Naive thymus-derived CD4-positive, alpha-beta T cell (primary cell): Measurements from ENCODE around the gene ZNF213. TPM values are rescaled to one million over a fixed set of nuclear protein-coding genes. Genes with fewer than 3 reads are reported as not detected.

Experiments used
- ATAC-seq: fragments of 150-1000 bp; cut with Tn5 transposase; 2 replicates; pipeline ENCODE4 v1.10.0; 2021; ENCODE audit warnings: mild to moderate bottlenecking, moderate library complexity
- CTCF ChIA-PET: fragments of 350-600 bp; sonication (Branson Sonifier 250); formaldehyde crosslinking; loops from one replicate; lab custom pipeline; 2021; ENCODE audit warnings: antibody characterized with exemption; lab: Charles Lee
- POLR2A ChIA-PET: fragments of 350-600 bp; sonication (Branson Sonifier 250); formaldehyde crosslinking; loops from one replicate; lab custom pipeline; 2021; ENCODE audit warnings: antibody characterized with exemption, inconsistent platforms; lab: Charles Lee
- DNase-seq, 9 donors: peaks; one replicate each; pipeline versions ENCODE4 v3.0.0 to v3.0.0-alpha.2; 2020 to 2022; ENCODE audit warnings: mixed read lengths in 1 of 9
- H3K27ac ChIP-seq: one replicate; pipeline ENCODE4 v1.7.0; 2013; ENCODE audit warnings: mild to moderate bottlenecking, low read depth, low read length, moderate library complexity
- H3K27me3 ChIP-seq, 2 donors: one replicate each; pipeline ENCODE4 v1.7.0; 2013; ENCODE audit warnings: low read length in 2 of 2, mild to moderate bottlenecking in 2 of 2, moderate library complexity in 2 of 2; ENCODE audit not compliant: control insufficient read depth in 2 of 2, insufficient read depth in 2 of 2
- H3K36me3 ChIP-seq, 3 experiments: 1 replicate in 2 of 3; 2 replicates in 1 of 3; pipeline ENCODE4 v1.7.0; 2013; ENCODE audit warnings: low read length in 3 of 3, mild to moderate bottlenecking in 3 of 3, moderate library complexity in 1 of 3; ENCODE audit not compliant: insufficient read depth in 3 of 3, control insufficient read depth in 2 of 3
- H3K4me1 ChIP-seq, 2 donors: one replicate each; pipeline ENCODE4 v1.7.0; 2013; ENCODE audit warnings: low read length in 2 of 2, mild to moderate bottlenecking in 2 of 2, moderate library complexity in 1 of 2; ENCODE audit not compliant: control insufficient read depth in 2 of 2, insufficient read depth in 2 of 2
- H3K4me3 ChIP-seq: 2 replicates; pipeline ENCODE4 v1.7.0; 2013; ENCODE audit warnings: mild to moderate bottlenecking, low read length
- H3K9me3 ChIP-seq, 3 experiments: 1 replicate in 2 of 3; 2 replicates in 1 of 3; pipeline ENCODE4 v1.7.0; 2013; ENCODE audit warnings: low read length in 3 of 3; ENCODE audit not compliant: control insufficient read depth in 2 of 3
- H3K27ac Mint-ChIP-seq, 9 donors: one replicate each; pipeline ENCODE4 v1.8.0; 2020 to 2022; ENCODE audit warnings: mixed read lengths in 9 of 9, mild to moderate bottlenecking in 8 of 9, moderate library complexity in 5 of 9, inconsistent platforms in 2 of 9
- H3K27me3 Mint-ChIP-seq, 5 donors: one replicate each; pipeline ENCODE4 v1.8.0; 2021 to 2022; ENCODE audit warnings: mixed read lengths in 5 of 5, mild to moderate bottlenecking in 1 of 5
- H3K36me3 Mint-ChIP-seq, 5 donors: one replicate each; pipeline ENCODE4 v1.8.0; 2020 to 2022; ENCODE audit warnings: mixed read lengths in 5 of 5, mild to moderate bottlenecking in 3 of 5, inconsistent platforms in 1 of 5
- H3K4me1 Mint-ChIP-seq, 7 donors: one replicate each; pipeline ENCODE4 v1.8.0; 2020 to 2022; ENCODE audit warnings: mixed read lengths in 7 of 7, mild to moderate bottlenecking in 3 of 7, inconsistent platforms in 1 of 7
- H3K4me3 Mint-ChIP-seq, 10 donors: one replicate each; pipeline ENCODE4 v1.8.0; 2020 to 2022; ENCODE audit warnings: mild to moderate bottlenecking in 10 of 10, mixed read lengths in 10 of 10, moderate library complexity in 6 of 10, inconsistent platforms in 2 of 10
- H3K9me3 Mint-ChIP-seq, 11 donors: one replicate each; pipeline ENCODE4 v1.8.0; 2020 to 2022; ENCODE audit warnings: mixed read lengths in 11 of 11, mild to moderate bottlenecking in 4 of 11, inconsistent platforms in 1 of 11, moderate library complexity in 1 of 11
- intact Hi-C, 2 donors: fragments of 100-400 bp; cut with micrococcal nuclease; formaldehyde crosslinking; loops; one replicate each; pipeline ENCODE4 v1.15.1; 2023
- polyA plus RNA-seq, 2 donors: library from polyadenylated mRNA; unstranded; fragments of 300-500 nt; fragmentation: Illumina TruSeq; gene quantifications; one replicate each; pipeline ENCODE4 v1.2.3, GENCODE V29; 2021
- total RNA-seq, 6 experiments: library from RNA in 5 of 6; stranded (reverse) in 5 of 6; gene quantifications; 1 replicate in 5 of 6; 2 replicates in 1 of 6; pipeline ENCODE4 v1.2.3 and lab custom pipeline; 2021 to 2026

Gene ZNF213
- total and polyA plus RNA-seq, 7 experiments from 2014 or later = 1.7 to 14.0 (median 6.5) TPM

DNA sequence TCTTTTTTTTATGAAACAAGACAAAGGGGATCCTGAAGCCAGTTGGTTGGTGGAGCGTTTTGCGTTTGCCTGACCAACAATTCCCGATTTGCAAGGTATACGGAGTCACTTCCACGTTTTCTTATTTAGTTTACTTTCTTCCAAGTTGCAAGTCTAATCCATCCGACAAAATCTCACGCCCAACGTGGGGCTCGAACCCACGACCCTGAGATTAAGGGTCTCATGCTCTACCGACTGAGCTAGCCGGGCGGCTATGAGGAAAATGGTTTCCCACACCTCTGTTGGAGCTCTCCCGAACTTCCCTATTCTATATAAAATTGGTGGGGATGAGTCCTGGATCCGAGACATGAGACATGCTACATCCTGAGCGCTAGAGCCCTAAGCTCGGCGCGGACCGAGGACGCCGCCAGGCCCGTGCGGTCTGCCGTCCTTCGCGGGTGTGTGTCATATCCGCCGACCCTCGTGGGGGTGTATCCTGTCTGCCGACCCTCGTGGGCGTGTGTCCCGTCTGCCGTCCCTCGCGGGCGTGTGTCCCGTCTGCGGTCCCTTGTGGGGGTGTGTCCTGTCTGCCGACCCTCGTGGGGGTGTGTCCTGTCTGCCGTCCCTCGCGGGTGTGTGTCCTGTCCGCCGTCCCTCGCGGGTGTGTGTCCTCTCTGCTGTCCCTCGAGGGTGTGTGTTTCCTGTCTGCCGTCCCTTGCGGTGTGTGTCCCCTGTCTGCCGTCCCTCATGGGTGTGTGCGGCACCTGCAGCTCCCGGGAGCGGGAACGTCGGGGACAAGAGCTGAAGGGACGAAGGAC, 22.6 kb downstream of the ZNF213 start:
- Histone ChIP-seq H3K27ac (peak overlapping the region; percentile 86), H3K36me3 (peaks cover 0 to 3% (median 0%) of the 10 kb centered on the region in 3 experiments), H3K27me3 (no peaks in the 10 kb centered on the region), H3K4me1 (peaks cover 5 to 9% of the 10 kb centered on the region in 2 donors), H3K9me3 (peaks cover 0 to 11% (median 5%) of the 10 kb centered on the region in 3 experiments), H3K4me3 (peak overlapping the region; percentile 86)
- H3K9me3 Mint-ChIP-seq = peaks cover 2 to 60% (median 18%) of the 10 kb centered on the region in 11 donors
- ATAC-seq = peak; percentile 17
- peaks cover 14 to 41% (median 31%) of the 10 kb centered on the region in 7 donors for H3K4me1 Mint-ChIP-seq
- peaks cover 0 to 31% (median 0%) of the 10 kb centered on the region in 5 donors for H3K27me3 Mint-ChIP-seq
- H3K36me3 Mint-ChIP-seq = peaks cover 0 to 21% (median 0%) of the 10 kb centered on the region in 5 donors
- H3K4me3 Mint-ChIP-seq = peak overlapping the region; percentile 87 to 93 (median 90)
- intact Hi-C loops = loop anchor here (1.0 to 10.0 kb wide), 9 partner anchors 7 to 1647 kb away; partner anchors contain the start of genes ZNF213 (in 2 of the 2), NLRC3 (in 1 of the 2), ROGDI (in 1 of the 2) and ZNF263 (in 1 of the 2)
- peak in 5 of 9 donors; percentile 30 to 68 (median 39) for DNase-seq
- peak overlapping the region; percentile 79 to 92 (median 91) for H3K27ac Mint-ChIP-seq
- ChIA-PET CTCF (interaction anchor here (1.1 to 2.5 kb wide), 6 partner anchors 9 to 108 kb away, joined by 3 to 12 read pairs (median 8); no protein-coding TSS in a partner anchor), POLR2A (interaction anchor here (0.6 to 8.5 kb wide), 18 partner anchors 10 to 484 kb away, joined by 3 to 95 read pairs (median 5); partner anchors contain the start of genes IL32, TIGD7, ZNF174 and ZNF213)

GRCh38 chr16:3158026-3158509, 23.2 kb downstream of the ZNF213 start:
- peaks cover 0 to 26% (median 0%) of the 10 kb centered on the region in 5 donors for H3K27me3 Mint-ChIP-seq
- no peaks in the 10 kb centered on the region for H3K27me3 ChIP-seq
- peaks cover 2 to 54% (median 13%) of the 10 kb centered on the region in 11 donors for H3K9me3 Mint-ChIP-seq
- peaks cover 0 to 11% (median 5%) of the 10 kb centered on the region in 3 experiments for H3K9me3 ChIP-seq
- CTCF ChIA-PET = interaction anchor here (1.1 to 2.5 kb wide), 6 partner anchors 8 to 107 kb away, joined by 3 to 12 read pairs (median 8); no protein-coding TSS in a partner anchor
- peak overlapping the region; percentile 79 to 92 (median 91) for H3K27ac Mint-ChIP-seq
- H3K4me1 Mint-ChIP-seq = peaks cover 10 to 39% (median 28%) of the 10 kb centered on the region in 7 donors
- H3K4me3 Mint-ChIP-seq = peak overlapping the region; percentile 87 to 93 (median 90)
- H3K36me3 Mint-ChIP-seq = peaks cover 0 to 17% (median 0%) of the 10 kb centered on the region in 5 donors
- peak overlapping the region; percentile 86 for H3K27ac ChIP-seq
- H3K4me1 ChIP-seq = peaks cover 5 to 9% of the 10 kb centered on the region in 2 donors
- peaks cover 0 to 3% (median 0%) of the 10 kb centered on the region in 3 experiments for H3K36me3 ChIP-seq
- DNase-seq = no peak
- POLR2A ChIA-PET = interaction anchor here (0.8 to 8.5 kb wide), 19 partner anchors 8 to 355 kb away, joined by 3 to 95 read pairs (median 5); partner anchors contain the start of genes IL32, TIGD7, ZNF174 and ZNF213
- no peak for ATAC-seq
- intact Hi-C loops = loop anchor here (1.0 to 10.0 kb wide), 9 partner anchors 8 to 1647 kb away; partner anchors contain the start of genes ZNF213 (in 2 of the 2), NLRC3 (in 1 of the 2), ROGDI (in 1 of the 2) and ZNF263 (in 1 of the 2)
- peak overlapping the region; percentile 86 for H3K4me3 ChIP-seq

DNA sequence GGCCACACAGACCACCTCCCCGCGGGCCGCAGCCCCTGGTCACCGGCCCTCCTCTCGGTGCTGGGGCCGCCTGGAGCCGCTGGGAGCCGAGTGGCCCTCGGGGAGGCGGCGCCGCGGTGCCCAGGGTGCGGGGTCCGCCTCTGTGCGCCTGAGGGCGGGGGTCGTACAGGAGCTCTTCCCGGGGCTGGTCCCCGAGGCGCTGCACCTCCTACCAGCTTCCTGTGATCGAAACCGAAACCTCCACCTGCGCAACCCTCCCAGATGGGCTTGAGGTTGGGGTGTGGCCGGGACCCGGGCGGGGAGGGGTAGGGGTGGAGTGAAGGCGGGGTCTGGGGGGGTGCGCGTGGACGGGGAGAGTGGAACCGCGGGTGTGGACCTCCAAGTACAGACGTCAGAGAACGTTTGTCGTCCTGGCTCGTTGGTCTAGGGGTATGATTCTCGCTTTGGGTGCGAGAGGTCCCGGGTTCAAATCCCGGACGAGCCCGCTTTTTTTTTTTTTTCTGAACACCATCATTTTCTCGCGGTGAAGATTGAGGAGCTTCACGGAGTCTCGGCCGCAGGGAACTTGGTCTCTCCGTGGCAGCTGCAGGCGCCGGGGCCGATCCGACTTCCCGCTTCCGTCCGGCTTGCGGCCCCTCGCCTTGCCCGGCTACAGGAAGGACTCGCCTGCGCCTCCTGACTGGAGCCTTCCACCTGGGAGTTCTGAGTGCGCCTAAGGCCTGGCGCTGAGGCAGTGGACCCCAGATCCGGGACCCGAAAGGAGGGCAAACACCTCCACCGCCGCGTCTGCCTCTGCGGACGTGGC, 23.9 kb downstream of the ZNF213 start:
- H3K4me1 ChIP-seq = peaks cover 5 to 9% of the 10 kb centered on the region in 2 donors
- peaks cover 10 to 42% (median 28%) of the 10 kb centered on the region in 7 donors for H3K4me1 Mint-ChIP-seq
- H3K36me3 ChIP-seq = peaks cover 0 to 3% (median 0%) of the 10 kb centered on the region in 3 experiments
- H3K27me3 Mint-ChIP-seq = peaks cover 0 to 26% (median 0%) of the 10 kb centered on the region in 5 donors
- H3K4me3 Mint-ChIP-seq = peak overlapping the region; percentile 87 to 94 (median 92)
- peaks cover 0 to 17% (median 0%) of the 10 kb centered on the region in 5 donors for H3K36me3 Mint-ChIP-seq
- H3K9me3 ChIP-seq = peaks cover 0 to 11% (median 5%) of the 10 kb centered on the region in 3 experiments
- intact Hi-C loops = loop anchor here (1.0 to 10.0 kb wide), 9 partner anchors 8 to 1646 kb away; partner anchors contain the start of genes ZNF213 (in 2 of the 2), NLRC3 (in 1 of the 2), ROGDI (in 1 of the 2) and ZNF263 (in 1 of the 2)
- H3K27me3 ChIP-seq = no peaks in the 10 kb centered on the region
- peaks cover 2 to 48% (median 13%) of the 10 kb centered on the region in 11 donors for H3K9me3 Mint-ChIP-seq
- peak overlapping the region; percentile 88 to 99 (median 95) for H3K27ac Mint-ChIP-seq
- DNase-seq (peak; percentile 80 to 98 (median 91)), ATAC-seq (peak; percentile 97)
- peak overlapping the region; percentile 86 for H3K27ac ChIP-seq
- H3K4me3 ChIP-seq = peak overlapping the region; percentile 86
- ChIA-PET POLR2A (interaction anchor here (0.6 to 8.5 kb wide), 22 partner anchors 9 to 354 kb away, joined by 3 to 95 read pairs (median 4); partner anchors contain the start of genes IL32, TIGD7, ZNF174 and ZNF213), CTCF (interaction anchor here (1.4 to 2.5 kb wide), 4 partner anchors 10 to 106 kb away, joined by 3 to 12 read pairs (median 10); no protein-coding TSS in a partner anchor)

GRCh38 chr16:3161235-3162018, 26.6 kb downstream of the ZNF213 start:
- H3K27ac ChIP-seq = no peak overlapping the region
- peaks cover 0 to 3% (median 0%) of the 10 kb centered on the region in 3 experiments for H3K36me3 ChIP-seq
- Mint-ChIP-seq H3K4me3 (peak overlapping the region in 7 of 10 donors; percentile 21 to 77 (median 42)), H3K27me3 (peaks cover 0 to 18% (median 0%) of the 10 kb centered on the region in 5 donors), H3K9me3 (peaks cover 0 to 21% (median 6%) of the 10 kb centered on the region in 11 donors), H3K4me1 (peaks cover 20 to 44% (median 37%) of the 10 kb centered on the region in 7 donors), H3K27ac (peak overlapping the region in 1 of 9 donors; percentile 66), H3K36me3 (peaks cover 0 to 12% (median 0%) of the 10 kb centered on the region in 5 donors)
- intact Hi-C loops = no loop called here
- H3K9me3 ChIP-seq = no peaks in the 10 kb centered on the region
- H3K4me1 ChIP-seq = peaks cover 5 to 13% of the 10 kb centered on the region in 2 donors
- no peak overlapping the region for H3K4me3 ChIP-seq
- ATAC-seq (no peak), DNase-seq (no peak)
- CTCF ChIA-PET = interaction anchor here (0.8 kb wide), 1 partner anchor 32 kb away, joined by 3 read pairs; no protein-coding TSS in a partner anchor
- H3K27me3 ChIP-seq = no peaks in the 10 kb centered on the region
- POLR2A ChIA-PET = interaction anchor here (0.6 to 8.5 kb wide), 5 partner anchors 29 to 123 kb away, joined by 3 to 95 read pairs (median 4); partner anchors contain the start of gene ZNF213
